ENCODE measurements around the gene PDSS2. TPM values are rescaled to one million over a fixed set of nuclear protein-coding genes. Genes with fewer than 3 reads are reported as not detected.
A peak's percentile ranks its signal among the peaks of the same experiment; 100 is the strongest.

PDSS2 gene
- total RNA-seq, 2 experiments from 2014 or later, result 9.8 to 10.4 TPM

DNA sequence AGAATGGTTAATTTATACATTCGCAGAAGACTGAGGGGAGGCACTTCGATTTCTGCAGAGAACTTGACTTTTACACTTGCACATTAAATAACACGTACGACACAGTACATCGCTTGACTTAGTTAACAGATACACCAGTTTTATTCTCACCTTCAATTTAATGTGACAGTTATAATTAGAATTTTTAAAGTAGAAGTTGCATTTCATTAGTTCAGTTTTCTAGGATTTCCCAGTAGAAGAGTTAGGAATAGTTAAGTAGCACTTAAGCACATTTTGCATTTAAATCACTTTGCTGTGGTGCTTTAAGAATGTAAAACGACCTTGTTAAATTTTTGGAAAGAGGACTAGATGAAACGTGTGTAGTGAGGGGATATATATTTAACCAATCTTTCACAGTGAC, 342.4 kb downstream of the PDSS2 start:
- intact Hi-C loops (cut with micrococcal nuclease), result loop anchor here (5.0 to 10.0 kb wide), 2 partner anchors 55 to 338 kb away; partner anchors contain the start of gene PDSS2
- no peak overlapping the region for H3K4me3 Mint-ChIP-seq
- no peaks in the 10 kb centered on the region for H3K36me3 Mint-ChIP-seq
- no peak overlapping the region for H3K27ac Mint-ChIP-seq
- H3K27me3 Mint-ChIP-seq, result peaks cover 7% of the 10 kb centered on the region
- DNase-seq, result no peak
- ChIA-PET POLR2A (no interaction called here), CTCF (interaction anchor here (1.0 to 1.9 kb wide), 3 partner anchors 89 to 376 kb away, joined by 3 to 10 read pairs (median 4); partner anchors contain the start of gene MTRES1)
- H3K4me1 Mint-ChIP-seq (ENCODE audit: low read depth), result peaks cover 18% of the 10 kb centered on the region
- no peaks in the 10 kb centered on the region for H3K9me3 Mint-ChIP-seq

DNA sequence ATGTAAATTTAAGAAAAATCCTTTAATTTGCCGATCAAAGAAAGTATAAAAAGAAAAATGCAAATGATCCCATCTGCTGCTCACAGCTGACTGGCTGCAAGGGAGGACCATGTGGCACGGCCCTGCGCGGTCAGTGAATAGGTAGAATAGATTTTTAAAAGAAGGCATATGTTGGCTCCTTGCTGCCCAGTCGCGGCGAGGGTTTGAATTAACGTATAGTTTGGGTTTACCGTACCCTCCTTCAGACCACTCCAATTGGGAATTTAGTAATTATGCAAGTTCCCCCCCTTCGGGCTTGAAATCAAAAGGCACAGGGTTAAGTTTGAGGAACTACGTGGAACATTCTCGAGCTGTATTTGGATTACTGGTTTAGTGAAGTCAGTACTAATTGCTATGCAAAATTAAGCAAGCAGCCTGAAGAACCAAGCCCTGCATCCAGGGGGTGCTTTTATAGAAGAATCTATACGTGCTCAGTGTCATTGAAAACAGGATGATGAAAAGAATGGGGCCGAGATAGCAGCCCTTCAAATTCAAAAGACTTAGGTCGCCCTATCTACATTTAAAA, 343.0 kb downstream of the PDSS2 start:
- no peaks in the 10 kb centered on the region for H3K36me3 Mint-ChIP-seq
- DNase-seq, result peak; percentile 31
- no peaks in the 10 kb centered on the region for H3K9me3 Mint-ChIP-seq
- H3K27ac Mint-ChIP-seq, result no peak overlapping the region
- peaks cover 18% of the 10 kb centered on the region for H3K4me1 Mint-ChIP-seq (ENCODE audit: low read depth)
- ChIA-PET CTCF (interaction anchor here (1.0 to 1.9 kb wide), 6 partner anchors 8 to 376 kb away, joined by 3 to 10 read pairs (median 4); partner anchors contain the start of genes MTRES1 and PDSS2), POLR2A (interaction anchor here (0.9 to 1.1 kb wide), 2 partner anchors 54 to 88 kb away, joined by 3 to 4 read pairs; partner anchors contain the start of gene MTRES1)
- H3K4me3 Mint-ChIP-seq, result peak overlapping the region; percentile 70
- H3K27me3 Mint-ChIP-seq, result peaks cover 7% of the 10 kb centered on the region
- intact Hi-C loops (cut with micrococcal nuclease), result loop anchor here (5.0 to 10.0 kb wide), 2 partner anchors 54 to 338 kb away; partner anchors contain the start of gene PDSS2

DNA sequence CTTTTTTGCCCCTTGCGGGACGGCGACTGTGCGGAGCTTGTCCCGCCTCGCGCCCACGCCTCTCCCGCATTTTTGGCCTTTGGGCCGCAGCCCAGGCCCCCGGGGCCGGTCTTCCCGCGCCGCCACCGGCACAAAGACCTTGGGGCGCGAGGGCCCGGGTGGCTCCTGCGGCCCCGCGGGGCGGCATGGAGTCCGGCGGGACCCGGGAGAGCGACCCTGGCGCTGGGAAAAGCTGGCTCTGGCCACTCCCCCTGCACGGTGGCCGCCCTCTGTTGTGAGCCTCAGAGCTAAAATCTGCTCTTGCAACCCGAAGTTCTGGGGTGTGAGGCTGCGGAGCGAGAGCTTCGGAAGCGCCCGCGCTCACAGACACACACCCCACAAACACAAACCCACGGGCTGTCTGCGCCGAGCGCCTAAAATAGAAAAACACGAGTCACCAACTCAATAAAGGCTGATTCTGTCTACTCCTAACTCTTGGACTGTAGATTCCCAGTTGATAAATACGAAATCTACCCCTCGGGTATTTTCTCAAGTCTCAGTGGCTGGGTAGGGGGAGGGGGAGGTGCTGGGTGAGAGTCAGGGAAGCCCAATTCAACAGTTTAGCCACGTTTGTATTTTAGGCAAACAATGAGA, 343.6 kb downstream of the PDSS2 start:
- Mint-ChIP-seq H3K27me3 (peaks cover 7% of the 10 kb centered on the region), H3K27ac (no peak overlapping the region), H3K36me3 (no peaks in the 10 kb centered on the region), H3K4me1 (ENCODE audit: low read depth) (peaks cover 18% of the 10 kb centered on the region), H3K9me3 (no peaks in the 10 kb centered on the region), H3K4me3 (peak overlapping the region; percentile 71)
- POLR2A ChIA-PET, result interaction anchor here (0.9 to 1.1 kb wide), 2 partner anchors 53 to 87 kb away, joined by 3 to 4 read pairs; partner anchors contain the start of gene MTRES1
- intact Hi-C loops (cut with micrococcal nuclease), result loop anchor here (1.0 to 10.0 kb wide), 3 partner anchors 54 to 339 kb away; partner anchors contain the start of genes MTRES1 and PDSS2
- CTCF ChIA-PET, result interaction anchor here (0.5 to 1.9 kb wide), 8 partner anchors 9 to 377 kb away, joined by 3 to 10 read pairs (median 4); partner anchors contain the start of genes MTRES1 and PDSS2
- peak; percentile 41 for DNase-seq

DNA sequence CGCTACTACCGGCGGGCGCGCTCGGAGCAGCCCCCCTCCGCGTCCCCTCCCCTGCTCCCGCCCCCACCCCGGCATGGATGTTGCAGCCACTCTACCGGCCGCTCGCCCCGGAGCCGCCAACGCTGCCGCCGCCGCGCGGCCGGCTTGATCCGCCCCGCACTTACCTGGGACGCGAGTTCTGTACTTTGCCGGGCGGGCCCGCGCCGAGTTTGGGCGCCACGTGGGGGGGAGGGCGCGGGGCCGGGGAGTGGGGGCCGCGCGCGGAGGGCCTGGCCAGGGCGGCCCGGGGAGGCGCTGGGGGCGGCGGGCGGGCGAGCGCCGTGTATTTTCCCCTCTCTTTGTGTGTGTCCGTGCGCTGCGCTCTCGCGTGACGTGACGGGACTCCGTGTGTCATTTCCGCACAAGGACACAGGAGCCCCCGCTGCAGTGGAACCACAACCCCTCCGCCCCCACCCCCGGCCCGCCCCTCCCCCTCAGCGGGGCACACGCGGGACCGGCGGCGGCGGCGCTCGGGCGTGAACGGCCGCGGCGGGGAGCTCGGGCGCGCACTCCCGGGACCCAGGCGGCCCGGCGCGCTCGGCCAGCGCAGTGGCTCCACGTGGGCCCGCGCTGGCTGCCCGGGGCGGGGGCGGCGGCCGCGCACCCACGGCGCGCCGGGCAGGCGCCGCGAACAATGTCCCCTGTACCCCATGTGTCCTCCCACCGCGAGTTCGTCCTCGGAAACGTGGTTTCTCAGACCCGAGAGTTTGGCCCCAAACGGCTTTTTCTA, 344.3 kb downstream of the PDSS2 start, which contains the start of gene BEND3:
TSS of gene BEND3 (minus strand) at position 590 of the 769 bp plus-strand sequence. CDS start 16,230 bp downstream, outside the sequence.
- Mint-ChIP-seq H3K4me3 (peak within 1 kb of the TSS; percentile 71), H3K36me3 (no peaks in the 10 kb centered on the region), H3K9me3 (no peaks in the 10 kb centered on the region), H3K27me3 (peaks cover 7% of the 10 kb centered on the region), H3K27ac (no peak within 1 kb of the TSS), H3K4me1 (ENCODE audit: low read depth) (peaks cover 18% of the 10 kb centered on the region)
- intact Hi-C loops (cut with micrococcal nuclease), result loop anchor here (1.0 to 10.0 kb wide), 3 partner anchors 53 to 340 kb away; partner anchors contain the start of genes MTRES1 and PDSS2
- CTCF ChIA-PET, result interaction anchor here (0.5 to 1.9 kb wide), 7 partner anchors 10 to 344 kb away, joined by 3 to 10 read pairs (median 4); partner anchors contain the start of genes MTRES1 and PDSS2
- DNase-seq, result peak; percentile 45
- POLR2A ChIA-PET, result interaction anchor here (0.9 to 1.1 kb wide), 2 partner anchors 53 to 87 kb away, joined by 3 to 4 read pairs; partner anchors contain the start of gene MTRES1

DNA sequence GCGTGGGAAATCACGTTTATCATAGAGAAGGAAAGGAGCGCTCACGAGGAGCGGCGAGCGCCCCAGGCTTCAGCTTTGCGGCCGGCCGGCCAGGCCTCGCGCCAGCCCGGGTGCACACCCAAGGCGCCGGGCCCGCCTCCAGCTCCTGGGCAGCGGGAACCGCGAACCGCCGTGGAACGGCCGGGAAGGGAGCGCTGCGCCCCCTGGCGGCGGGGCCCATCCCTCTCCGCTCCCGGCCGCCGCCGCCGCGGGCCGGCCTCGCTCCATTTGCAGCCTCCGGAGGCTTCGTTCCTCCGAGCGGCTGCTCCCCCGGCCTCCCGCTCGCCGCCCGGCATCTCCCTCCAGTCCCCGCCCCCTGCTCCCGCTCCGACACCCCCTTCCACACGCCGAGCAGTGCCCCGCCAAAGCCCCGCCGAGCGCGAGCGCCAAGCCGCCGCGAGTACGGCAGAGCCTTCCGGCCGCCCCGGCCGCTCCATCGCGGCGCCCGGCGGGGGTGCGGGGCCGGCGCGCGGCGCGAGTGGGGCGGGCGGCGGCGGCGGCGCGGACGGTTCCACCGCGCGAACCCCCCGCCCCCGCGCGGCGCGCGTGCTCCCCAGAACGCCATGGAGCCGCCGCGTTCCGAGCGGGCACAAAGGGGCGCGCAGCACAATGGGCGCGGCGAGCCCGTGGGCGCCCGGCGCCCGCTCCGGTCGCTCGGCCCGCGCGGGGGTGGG, 345.0 kb downstream of the PDSS2 start:
- peak; percentile 77 for DNase-seq
- Mint-ChIP-seq H3K4me3 (peak overlapping the region; percentile 72), H3K27ac (peak overlapping the region; percentile 45), H3K27me3 (peaks cover 7% of the 10 kb centered on the region), H3K4me1 (ENCODE audit: low read depth) (peaks cover 18% of the 10 kb centered on the region), H3K9me3 (no peaks in the 10 kb centered on the region), H3K36me3 (no peaks in the 10 kb centered on the region)
- intact Hi-C loops (cut with micrococcal nuclease), result loop anchor here (10.0 kb wide), 1 partner anchor 340 kb away; the partner anchor contains the start of gene PDSS2
- POLR2A ChIA-PET, result interaction anchor here (0.7 kb wide), 1 partner anchor 137 kb away, joined by 3 read pairs; no protein-coding TSS in a partner anchor
- CTCF ChIA-PET, result interaction anchor here (0.6 to 1.8 kb wide), 20 partner anchors 9 to 561 kb away, joined by 3 to 29 read pairs (median 4); partner anchors contain the start of genes MTRES1 and PDSS2

DNA sequence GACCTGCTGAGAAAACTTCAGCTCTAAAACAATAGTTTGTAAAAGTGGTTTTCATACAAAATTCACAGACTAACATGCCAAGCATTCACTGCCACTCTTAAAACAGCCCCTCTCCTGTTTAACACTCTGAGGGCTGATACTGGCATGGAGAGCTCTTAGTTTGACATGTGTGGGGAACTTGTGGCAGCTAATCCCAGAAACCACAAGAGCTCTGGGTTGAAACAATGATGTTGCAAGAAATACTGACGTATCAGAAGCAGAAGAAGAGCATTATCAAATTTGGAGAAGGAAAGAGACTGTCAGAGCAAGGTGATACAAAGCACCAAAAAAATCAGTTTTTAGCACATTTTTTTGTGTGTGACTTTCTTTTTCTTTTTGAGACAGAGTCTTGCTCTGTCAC, 349.2 kb downstream of the PDSS2 start:
- Mint-ChIP-seq H3K4me1 (ENCODE audit: low read depth) (peaks cover 7% of the 10 kb centered on the region), H3K9me3 (no peaks in the 10 kb centered on the region), H3K27ac (no peak overlapping the region), H3K27me3 (no peaks in the 10 kb centered on the region), H3K4me3 (no peak overlapping the region), H3K36me3 (no peaks in the 10 kb centered on the region)
- DNase-seq, result no peak
- ChIA-PET CTCF (interaction anchor here (0.7 to 1.5 kb wide), 2 partner anchors 77 to 113 kb away, joined by 3 to 5 read pairs; no protein-coding TSS in a partner anchor), POLR2A (no interaction called here)
- intact Hi-C loops (cut with micrococcal nuclease), result loop anchor here (10.0 kb wide), 1 partner anchor 345 kb away; the partner anchor contains the start of gene PDSS2

DNA sequence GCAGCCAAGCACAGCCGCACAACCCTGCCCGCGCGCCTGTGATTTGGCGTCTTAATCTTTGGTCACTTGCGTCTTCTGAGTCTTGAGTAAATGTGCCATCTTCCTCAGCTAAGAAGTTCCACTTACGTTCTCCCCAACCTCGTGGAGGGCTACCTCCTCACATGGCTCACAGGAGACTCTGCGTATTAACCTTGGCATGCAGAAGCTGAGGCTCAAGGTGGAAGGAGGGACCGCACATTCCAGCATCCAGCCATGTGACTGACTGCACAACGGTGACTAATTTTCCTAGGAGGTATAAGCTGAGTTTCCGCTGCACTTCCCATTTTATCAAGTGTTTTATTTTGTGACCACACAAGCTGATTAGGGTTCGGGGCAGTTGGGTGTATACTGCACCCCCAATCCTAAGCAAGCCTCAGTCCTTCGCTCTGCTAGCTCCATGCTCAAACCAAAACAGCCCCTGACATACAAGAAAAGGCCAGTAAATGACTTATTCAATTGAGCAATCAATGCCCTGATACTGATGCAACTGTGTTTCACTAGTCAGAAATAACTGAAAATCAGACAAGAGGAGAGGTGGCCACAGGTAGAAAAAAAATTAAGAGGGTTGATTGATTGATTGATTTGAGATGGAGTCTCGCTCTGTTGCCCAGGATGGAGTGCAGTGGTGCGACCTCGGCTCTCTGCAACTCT, 351.0 kb downstream of the PDSS2 start:
- DNase-seq, result no peak
- ChIA-PET POLR2A (no interaction called here), CTCF (no interaction called here)
- intact Hi-C loops (cut with micrococcal nuclease), result no loop called here
- H3K4me1 Mint-ChIP-seq (ENCODE audit: low read depth), result peaks cover under 1% of the 10 kb centered on the region
- no peak overlapping the region for H3K27ac Mint-ChIP-seq
- no peaks in the 10 kb centered on the region for H3K27me3 Mint-ChIP-seq
- H3K4me3 Mint-ChIP-seq, result no peak overlapping the region
- no peaks in the 10 kb centered on the region for H3K36me3 Mint-ChIP-seq
- no peaks in the 10 kb centered on the region for H3K9me3 Mint-ChIP-seq

DNA sequence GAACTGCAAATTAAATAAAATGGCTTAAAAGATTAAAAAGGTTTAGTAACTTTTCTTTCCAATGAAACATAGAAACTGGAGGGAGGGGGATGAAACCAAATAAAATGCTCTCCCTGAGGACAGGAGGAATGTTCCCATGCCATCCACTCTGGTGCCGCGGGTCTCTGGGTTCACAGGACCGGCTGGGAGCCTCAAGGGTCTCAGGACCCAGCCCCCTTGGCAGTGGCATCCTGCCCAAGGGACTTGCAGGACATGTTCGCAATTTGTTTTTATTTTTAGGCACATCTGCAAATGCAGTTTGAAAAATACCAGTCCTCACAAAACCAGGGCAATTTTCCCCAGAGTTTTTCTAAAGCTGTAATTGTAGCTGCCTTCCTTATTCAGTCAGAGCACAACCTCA, 351.6 kb downstream of the PDSS2 start:
- H3K4me3 Mint-ChIP-seq, result no peak overlapping the region
- H3K4me1 Mint-ChIP-seq (ENCODE audit: low read depth), result no peaks in the 10 kb centered on the region
- no peaks in the 10 kb centered on the region for H3K9me3 Mint-ChIP-seq
- no peaks in the 10 kb centered on the region for H3K27me3 Mint-ChIP-seq
- no peak for DNase-seq
- H3K27ac Mint-ChIP-seq, result no peak overlapping the region
- intact Hi-C loops (cut with micrococcal nuclease), result no loop called here
- ChIA-PET POLR2A (no interaction called here), CTCF (no interaction called here)
- H3K36me3 Mint-ChIP-seq, result no peaks in the 10 kb centered on the region

DNA sequence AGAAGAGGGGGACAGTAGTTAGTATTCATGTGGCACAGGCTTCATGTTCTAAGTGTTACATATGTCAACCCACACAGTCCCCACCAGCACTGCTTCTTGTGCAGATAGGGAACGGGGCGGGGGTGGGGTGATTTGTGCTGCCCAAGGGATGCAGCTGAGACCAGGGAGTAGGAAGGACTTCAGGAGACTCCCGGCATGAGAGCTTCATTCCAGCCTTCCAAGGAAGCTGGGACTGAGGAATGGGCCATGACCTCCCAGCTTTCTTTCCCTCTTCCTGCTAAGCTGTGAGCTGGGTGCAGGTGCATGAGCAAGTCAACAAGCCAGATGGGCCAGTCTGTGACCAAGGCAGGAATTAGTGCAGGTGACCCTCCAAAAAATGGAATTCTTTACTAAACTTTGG, 353.2 kb downstream of the PDSS2 start:
- no peaks in the 10 kb centered on the region for H3K4me1 Mint-ChIP-seq (ENCODE audit: low read depth)
- POLR2A ChIA-PET, result no interaction called here
- H3K9me3 Mint-ChIP-seq, result no peaks in the 10 kb centered on the region
- CTCF ChIA-PET, result no interaction called here
- no peak for DNase-seq
- no peaks in the 10 kb centered on the region for H3K36me3 Mint-ChIP-seq
- H3K27ac Mint-ChIP-seq, result no peak overlapping the region
- H3K27me3 Mint-ChIP-seq, result no peaks in the 10 kb centered on the region
- intact Hi-C loops (cut with micrococcal nuclease), result no loop called here
- H3K4me3 Mint-ChIP-seq, result no peak overlapping the region

DNA sequence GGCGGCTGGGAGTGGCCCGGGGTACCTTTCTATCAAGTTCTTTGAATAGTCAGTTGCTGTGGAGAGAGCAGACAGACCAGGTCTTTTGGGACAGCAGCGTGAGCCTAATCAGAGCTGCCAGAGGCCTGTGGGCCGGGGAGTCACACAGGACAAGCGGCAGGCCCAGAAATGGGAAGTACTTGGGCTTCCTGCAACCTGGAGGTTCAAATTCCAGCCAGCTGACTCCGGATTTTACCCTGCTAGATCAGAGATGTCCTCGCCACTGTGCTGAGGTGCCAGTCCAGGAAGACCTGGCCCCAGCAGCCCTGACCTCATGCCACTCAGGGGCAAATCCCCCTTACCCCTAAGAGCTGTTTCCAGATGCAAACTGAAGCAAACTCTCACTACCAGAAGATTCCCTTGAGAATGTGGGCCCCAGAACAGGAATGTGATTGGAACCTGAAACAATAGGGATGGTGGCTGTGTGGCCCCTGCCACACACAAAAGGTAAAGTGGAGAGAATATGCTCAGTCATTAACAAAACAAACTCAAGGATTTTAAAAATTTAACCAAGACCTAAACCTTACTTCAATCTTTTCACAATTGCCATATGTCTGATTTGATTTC, 353.8 kb downstream of the PDSS2 start:
- Mint-ChIP-seq H3K27ac (no peak overlapping the region), H3K36me3 (no peaks in the 10 kb centered on the region), H3K27me3 (no peaks in the 10 kb centered on the region), H3K9me3 (no peaks in the 10 kb centered on the region), H3K4me1 (ENCODE audit: low read depth) (no peaks in the 10 kb centered on the region), H3K4me3 (no peak overlapping the region)
- DNase-seq, result no peak
- ChIA-PET CTCF (interaction anchor here (1.0 kb wide), 1 partner anchor 8 kb away, joined by 3 read pairs; no protein-coding TSS in a partner anchor), POLR2A (no interaction called here)
- intact Hi-C loops (cut with micrococcal nuclease), result no loop called here

Measured in activated CD4-positive, alpha-beta memory T cell treated with anti-CD3 and anti-CD28 coated beads for 36 hours (primary cell).